HG03571 (cell line): ENCODE results near the gene SMIM26.

Source experiments
- ATAC-seq: cut with Tn5 transposase; IDR thresholded peaks from one replicate; pipeline ENCODE4 v1.9.1; 2021; ENCODE audit not compliant: unreplicated experiment

The SMIM26 gene

DNA sequence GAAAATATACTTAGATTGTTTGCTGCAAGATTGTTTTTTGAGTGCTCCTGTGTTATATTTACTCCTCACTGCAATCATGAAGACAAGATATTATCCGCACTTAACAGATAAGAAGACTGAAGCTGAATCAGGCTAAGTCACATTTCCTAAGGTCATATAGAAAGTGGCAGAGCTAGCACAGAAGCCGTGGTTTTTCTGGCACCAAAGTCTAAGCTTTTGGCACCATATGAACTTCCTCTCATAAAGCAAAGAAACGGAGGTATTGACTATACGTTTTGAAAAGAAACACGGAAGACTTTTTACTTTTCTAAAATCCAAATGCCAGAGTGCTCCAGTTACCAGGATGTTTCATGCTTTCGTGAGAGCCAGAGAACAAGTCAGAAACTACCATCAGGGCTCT is 11.3 kb downstream of the SMIM26 start:
- ATAC-seq = no peak

DNA sequence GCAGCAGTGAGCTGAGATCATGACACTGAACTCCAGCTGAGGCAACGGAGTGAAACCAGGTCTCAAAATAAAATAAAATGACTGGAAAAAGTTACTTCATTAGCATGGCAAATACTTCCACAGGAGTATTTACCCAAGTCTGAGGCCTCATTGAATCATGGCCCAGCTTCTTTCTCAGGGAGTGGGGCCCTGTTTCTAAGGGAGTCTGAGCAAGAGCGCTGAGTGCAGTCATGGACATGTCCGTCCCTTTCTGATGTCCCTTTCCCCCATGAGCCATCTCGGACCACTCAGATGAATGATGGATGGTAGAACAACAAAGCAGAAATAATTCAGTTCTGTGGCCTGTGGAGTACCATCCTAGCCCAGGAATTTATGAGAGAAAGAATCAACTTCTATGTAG is 12.8 kb downstream of the SMIM26 start:
- ATAC-seq = no peak

DNA sequence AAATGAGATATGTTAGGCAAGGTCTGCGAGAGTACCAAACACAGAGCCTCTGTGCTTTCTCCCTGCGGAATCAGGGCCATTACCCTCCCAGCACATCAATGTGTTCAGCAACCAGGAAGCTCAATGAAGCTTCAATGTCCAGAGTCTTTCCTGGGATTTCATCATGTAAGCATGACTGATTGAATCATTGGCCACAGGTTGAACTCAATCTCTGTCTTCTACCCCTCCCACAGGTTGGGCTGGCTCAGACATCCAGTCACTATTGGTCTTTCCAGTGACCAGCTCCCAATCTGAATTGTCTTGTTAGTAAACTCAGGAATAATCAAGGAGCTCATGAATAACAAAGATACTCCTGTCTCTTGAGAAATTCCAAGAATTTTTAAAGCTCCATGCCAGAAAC is 17.9 kb downstream of the SMIM26 start:
- no peak for ATAC-seq

DNA sequence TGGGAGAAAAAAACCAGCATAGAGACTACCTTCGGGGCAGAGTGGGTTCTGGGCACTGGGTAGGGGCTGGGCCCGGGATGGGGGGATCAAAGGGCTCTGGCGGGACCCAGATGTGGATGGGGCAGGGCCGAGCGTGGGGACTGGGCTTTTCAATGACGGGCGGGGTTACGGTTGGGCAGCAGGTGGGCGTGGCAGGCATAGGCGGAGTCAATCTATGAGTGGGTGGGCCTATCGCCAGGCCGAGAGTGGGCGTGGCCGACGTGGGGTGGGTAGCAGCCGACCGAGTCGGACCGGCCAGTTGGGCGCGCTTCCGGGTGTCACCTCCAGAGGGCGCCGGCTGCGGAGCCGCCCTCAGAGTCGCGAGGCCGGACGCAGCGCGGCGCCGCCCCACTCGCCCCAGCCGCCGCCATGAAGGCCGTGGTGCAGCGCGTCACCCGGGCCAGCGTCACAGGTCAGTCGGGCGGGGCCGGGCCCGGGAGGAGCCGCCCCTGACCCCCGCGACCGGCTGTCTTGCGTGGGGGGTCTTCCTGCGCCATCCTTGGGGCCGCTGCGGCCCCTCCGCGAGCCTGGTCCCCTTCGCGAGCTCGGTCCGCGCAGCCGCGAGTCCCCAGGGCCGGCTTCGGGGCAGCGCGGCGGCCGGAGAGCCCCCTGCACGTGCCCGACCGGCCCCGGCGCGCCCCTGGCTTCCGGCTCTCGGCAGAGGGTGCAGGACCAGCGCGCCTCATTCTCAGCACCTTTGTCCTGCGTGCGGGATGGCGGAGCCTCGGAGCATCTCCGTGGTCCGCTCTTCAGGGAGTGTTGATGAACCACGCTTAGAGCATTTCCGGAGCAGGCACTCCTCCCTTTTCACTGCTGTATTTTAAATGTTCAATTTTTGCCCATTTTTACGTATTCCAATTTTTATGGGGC is 20.7 kb downstream of the SMIM26 start, which contains the start of gene DTD1:
TSS of gene DTD1 (plus strand) at position 390 of the 909 bp plus-strand sequence. CDS start at position 409, 19 bp downstream.
- peak; percentile 92 for ATAC-seq

DNA sequence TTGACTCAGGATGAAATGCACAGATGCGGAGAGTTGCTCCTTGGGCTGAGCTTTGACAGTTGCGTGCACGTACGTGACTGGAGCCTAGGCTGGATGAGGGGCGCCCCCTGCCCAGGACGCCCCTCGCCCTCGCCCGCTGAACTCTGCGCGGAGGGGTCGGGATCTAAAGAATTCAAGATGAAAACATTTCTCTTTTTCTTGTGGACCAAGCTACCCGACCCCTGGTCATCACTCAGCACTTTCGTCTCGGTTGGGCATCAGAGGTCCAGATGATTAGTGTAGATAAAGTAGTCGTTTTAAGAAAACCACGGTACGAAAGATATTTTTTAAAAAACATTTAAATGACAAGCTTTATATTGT is 21.3 kb downstream of the SMIM26 start:
- no peak for ATAC-seq

DNA sequence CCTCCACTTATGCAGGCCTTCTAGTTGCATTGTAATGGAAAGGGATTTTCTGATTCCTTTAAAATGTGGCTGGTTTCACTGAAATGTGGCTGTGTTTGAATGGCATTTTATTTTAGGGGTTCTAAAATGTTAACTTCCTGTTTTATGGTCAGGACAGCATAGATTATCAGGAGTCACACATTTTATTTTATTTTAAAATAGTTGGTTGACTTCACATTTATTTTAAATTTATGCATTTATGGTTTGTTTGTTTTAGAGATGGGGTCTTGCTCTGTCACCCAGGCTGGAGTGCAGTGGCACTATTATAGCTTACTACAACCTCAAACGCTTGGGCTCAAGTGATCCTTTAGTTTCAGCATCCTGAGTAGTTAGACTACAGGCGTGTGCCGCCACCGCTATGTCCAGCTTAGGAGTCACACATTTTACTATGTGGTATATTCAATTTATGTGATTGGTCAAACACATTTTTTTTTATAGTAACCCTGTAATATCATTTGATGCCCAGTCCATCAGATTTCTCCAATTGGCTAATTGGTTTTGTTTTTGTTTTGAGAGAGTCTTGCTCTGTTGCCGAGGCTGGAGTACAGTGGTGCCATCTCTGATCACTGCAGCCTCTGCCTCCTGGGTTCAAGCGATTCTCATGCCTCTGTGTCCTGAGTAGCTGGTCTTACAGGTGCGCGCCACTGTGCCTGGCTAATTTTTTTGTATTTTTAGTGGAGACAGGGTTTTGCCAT is 22.9 kb downstream of the SMIM26 start:
- no peak for ATAC-seq

DNA sequence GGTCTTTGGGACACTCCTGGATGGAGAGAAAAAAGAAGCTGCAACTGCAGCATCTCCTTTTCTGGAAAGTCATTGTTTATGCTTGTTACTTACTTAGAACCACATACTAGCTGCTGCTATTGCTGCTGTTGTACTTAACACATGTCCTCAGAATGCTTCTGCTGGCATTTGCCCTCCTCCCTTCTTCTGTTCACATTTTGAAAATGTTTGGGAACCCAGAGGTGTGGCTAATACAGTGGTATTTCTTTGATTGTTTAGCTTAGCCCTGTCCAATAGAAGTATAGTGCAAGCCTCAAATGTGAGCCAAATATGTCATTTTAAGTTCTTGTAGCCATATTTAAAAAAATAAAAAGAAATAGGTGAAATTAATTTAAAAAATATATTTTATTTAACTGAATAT is 29.0 kb downstream of the SMIM26 start:
- ATAC-seq = no peak

DNA sequence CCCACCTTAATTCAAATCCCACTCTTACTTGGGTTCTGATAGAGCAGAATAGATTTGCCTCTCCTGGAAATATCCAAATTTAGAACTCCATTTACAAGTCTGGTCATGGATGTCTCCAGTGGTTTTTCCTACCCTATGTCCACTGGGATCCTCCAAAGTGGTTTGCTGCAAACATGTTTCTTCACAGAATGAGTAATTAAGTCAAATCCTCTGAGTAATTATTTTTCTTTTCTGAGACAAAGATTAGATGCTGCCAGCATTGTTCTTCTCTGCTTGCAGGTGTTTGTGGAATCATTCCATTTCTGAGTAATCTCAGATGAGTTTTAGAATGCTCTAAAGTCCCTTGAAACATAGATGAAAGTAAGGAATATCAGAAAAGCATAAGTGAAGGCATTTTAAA is 42.5 kb downstream of the SMIM26 start:
- no peak for ATAC-seq

DNA sequence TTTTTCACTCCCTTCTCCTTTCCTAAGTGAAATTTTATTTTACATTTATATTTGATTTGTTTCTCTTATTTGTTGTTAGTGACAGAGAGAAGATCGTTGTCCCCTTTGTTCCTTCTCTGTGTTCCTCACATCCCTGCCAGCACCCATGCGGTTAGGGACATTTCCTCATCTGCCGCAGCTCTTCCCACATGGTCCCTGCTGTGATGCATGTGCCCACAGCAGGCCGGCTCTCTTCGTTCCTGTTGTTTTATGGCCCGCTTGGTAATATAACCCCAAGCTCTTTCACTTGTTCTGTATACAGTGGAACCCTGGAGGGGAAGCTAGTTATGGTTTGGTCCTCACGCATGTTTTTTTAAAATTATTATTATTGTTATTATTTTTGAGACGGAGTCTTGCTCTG is 44.3 kb downstream of the SMIM26 start:
- ATAC-seq = no peak

DNA sequence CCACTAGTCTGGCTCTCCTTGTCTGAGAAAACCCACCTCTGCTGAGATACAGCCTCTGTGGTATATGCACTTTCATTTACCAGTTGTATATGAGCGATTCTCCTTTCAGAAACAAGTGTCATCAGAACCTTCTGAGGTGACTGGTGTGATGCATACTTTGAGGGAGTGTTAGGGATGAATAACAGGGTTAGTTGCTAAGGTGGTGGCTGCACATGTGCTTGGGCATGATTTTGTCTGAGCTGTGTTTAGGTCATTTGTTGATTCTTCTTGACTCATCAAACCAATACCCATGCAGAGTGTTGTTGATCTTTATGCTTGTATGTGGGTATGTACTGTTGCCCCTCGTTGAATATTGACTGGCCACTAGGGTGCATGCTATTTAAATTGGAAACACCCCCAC is 46.3 kb downstream of the SMIM26 start:
- no peak for ATAC-seq

DNA sequence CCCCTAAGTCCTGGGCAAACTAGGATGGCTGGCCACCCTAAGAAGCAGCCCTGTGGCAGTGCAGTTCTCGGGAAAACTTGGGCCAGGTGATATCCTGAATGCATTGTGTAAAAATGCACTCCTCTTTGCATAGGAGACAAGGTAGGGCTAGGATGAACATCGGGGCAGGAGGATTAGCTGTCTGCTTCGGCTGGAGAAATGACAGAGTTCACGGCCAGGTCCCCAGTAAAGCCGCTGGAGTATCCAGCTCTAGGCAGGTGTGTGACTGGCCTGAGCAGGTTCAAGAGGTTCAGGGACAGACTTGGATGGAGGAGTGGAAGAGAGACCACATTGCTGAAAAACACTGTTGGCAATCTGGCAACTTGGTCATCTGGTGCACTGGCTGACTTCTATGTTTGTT is 47.0 kb downstream of the SMIM26 start:
- ATAC-seq = no peak

DNA sequence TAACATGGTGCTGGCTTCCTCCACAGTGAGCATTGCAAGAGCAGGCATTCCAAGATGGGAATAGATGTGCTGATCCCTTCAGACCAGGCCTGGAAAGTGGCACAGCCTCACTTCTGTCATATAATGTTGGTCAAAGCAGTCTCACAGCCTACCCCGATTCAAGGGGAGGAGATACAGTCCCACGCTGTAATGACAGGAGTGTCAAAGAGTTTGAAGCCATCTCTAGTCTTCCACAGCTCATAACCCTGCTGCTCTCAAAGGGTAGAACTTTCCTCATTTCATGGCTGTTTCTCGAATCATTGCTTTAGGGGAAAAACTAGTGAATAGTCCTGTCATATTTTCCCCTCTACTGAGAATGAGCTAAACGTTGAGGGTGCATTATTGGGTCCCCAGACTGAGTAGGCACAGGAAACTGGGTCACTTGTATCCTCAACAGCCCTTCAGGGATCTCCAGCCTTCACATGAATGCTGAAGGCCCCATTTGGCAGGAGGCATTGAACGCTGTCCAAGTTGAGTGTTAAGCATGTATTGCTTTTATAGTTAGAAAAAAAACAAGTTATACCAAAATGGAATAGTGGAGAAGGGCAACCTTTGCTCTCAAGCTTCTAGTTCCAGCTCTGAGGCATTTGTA is 47.9 kb downstream of the SMIM26 start:
- ATAC-seq = no peak
